Ramos (cell line): ENCODE measurements around the gene ZNF135.

Experiments used
- in situ Hi-C: fragments of 300-500 bp; cut with MboI; formaldehyde crosslinking; loops from one replicate; pipeline ENCODE4 v1.14.3; 2022; ENCODE audit warnings: low sequenced_read_pairs; ENCODE audit not compliant: unreplicated experiment

The ZNF135 gene

DNA sequence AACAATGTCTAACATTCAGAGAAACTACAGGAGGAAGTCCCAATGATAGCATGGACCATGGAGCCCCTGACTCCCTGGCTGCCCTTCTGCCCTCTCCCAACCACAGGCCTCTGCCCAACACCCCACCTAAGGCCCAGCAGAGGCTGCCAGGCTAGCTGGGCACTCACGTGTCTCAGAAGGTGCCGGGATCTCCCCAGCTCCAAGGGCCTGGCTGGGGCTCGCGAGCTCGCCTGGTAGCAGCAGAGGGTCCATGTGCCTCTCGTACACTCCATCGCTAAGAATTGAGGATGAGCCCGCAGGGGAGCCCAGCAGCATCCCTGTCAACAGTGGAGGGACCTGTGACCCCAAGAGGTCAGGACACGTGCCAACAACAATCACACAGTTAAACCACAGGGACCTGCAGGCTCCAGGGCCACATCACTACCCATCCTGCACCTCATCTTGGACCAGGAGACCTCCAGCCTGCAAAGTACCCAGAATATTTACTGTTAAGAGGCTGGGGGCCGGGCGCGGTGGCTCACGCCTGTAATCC, 29.5 kb downstream of the ZNF135 start:
- in situ Hi-C loops, result no loop called here

DNA sequence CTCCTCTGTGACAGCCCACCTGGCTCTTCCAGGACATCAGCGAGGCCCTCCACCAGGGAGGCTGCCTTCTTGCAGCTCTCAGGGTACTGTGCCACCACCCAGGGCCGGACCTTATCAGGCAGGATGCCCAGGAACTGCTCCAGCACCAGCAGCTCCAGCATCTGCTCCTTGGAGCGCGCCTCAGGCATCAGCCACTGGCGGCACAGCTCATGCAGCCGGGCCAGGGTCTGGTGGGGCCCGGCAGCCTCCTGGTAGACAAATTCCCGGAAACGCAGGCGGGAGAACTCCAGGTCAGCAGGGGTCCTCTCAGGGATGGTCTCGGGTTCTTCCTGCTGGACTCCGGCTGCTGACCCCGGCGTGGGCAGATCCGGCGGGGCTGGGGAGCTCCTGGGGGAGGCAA, 30.8 kb downstream of the ZNF135 start:
- in situ Hi-C loops, result no loop called here

DNA sequence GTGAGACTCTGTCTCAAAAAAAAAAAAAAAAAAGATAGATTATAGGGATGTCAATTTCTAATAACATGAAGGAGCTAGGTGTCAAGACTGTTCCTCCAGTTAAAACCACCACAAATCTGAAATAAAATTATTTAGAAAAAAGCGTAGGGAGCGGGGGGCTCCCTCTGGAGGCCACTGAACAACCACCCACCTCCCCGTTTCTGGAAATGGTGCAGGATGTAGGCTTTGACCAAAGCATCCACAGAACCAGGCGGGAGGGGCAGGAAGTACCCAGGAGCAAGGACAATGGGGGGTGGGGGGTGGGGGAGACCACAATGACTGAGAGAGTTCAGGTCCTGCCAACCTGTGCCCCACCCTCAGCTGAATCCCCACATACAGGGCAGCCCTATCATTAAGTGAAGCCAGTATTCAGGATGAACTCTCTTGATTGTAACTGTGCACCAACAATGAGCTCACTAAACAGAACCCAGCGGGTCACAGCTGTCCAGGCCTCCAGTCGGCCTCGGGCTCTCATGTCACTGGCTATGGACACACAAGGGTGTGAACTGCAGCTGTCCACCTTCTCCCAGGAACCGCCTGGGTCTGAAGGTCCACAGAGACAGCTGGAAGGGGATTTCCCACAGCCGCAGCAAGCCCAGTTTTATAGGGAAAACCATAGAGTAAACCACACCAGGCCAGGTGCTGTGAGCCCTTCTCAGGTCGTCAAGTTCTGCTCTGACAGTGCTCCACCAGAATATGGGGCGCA, 32.3 kb downstream of the ZNF135 start:
- in situ Hi-C loops, result no loop called here

DNA sequence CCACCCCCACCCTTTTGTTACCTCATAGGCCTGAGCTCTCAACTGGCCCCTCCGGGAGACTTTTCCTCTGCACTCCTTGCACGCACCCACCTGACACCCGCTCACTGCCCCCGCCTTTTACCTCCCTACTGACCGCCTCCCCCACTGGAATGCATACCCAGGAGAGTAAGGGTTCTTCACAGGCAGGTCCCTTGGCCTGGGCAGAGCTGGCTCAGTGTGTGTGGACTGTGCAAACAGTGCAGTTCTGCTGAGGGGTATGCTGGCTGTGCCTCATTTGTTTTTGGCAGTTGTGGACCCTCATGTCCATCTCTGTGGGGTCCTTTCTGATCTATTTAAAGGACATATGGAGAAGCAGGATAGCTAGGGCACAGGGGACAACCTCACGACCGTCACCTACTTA, 34.0 kb downstream of the ZNF135 start:
- in situ Hi-C loops, result no loop called here

DNA sequence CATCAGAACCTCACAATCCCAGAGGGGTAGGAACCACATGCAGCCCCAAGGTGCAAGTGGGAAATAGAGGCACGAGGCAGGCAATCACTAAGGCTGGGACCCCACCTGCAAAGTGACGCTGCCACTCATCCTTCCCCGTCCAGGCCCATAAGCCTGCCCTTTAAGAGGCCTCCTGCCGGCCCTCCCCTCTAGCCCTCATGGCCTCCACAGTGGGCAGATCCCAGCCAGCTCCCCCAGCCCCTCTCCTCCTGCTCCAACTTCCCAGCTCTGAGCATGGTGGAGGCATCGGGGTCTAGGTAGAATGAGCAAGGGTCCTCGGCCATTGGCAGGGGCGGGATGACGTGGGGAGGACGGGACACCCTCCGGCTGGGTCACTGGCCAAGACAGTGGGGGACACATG, 36.2 kb downstream of the ZNF135 start:
- in situ Hi-C loops, result no loop called here

DNA sequence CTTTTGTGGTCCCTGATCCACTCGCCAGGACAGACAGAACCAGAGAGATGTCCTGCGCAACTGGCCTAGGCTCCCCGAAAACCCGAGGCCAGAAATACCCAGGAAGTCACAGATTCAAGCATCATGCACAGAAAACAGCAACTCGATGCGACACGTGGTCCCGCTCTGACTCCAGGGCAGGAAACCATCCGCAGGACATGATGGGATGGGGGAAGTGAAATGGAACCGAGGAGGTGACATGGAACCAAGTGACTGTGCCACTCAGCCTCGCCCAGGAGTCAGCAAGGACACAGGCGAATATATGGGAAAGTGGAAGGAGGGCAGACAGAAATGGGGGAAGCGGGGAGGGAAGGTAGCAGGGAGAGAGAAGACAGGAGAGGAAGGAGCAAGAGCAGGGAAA, 37.8 kb downstream of the ZNF135 start:
- in situ Hi-C loops, result no loop called here

DNA sequence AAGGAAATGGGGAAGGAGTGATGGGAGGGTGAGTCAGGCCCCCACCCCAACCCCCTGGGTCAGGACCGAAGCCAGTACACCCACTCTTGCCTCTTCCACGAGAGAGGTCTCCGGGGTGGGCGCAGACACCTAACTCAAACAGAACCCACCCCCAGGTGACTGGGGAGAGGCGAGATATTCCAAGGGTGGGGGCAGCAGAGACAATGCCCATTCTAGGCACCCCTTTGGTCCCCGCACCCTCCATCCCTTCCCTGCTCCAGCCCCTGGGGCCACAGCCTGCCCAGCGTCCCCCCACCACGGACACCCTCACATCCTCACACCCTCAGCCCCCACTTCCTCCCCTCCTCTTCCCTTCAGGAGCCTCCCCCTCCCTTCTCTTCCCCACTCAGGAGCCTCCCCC, 38.3 kb downstream of the ZNF135 start:
- in situ Hi-C loops, result no loop called here

DNA sequence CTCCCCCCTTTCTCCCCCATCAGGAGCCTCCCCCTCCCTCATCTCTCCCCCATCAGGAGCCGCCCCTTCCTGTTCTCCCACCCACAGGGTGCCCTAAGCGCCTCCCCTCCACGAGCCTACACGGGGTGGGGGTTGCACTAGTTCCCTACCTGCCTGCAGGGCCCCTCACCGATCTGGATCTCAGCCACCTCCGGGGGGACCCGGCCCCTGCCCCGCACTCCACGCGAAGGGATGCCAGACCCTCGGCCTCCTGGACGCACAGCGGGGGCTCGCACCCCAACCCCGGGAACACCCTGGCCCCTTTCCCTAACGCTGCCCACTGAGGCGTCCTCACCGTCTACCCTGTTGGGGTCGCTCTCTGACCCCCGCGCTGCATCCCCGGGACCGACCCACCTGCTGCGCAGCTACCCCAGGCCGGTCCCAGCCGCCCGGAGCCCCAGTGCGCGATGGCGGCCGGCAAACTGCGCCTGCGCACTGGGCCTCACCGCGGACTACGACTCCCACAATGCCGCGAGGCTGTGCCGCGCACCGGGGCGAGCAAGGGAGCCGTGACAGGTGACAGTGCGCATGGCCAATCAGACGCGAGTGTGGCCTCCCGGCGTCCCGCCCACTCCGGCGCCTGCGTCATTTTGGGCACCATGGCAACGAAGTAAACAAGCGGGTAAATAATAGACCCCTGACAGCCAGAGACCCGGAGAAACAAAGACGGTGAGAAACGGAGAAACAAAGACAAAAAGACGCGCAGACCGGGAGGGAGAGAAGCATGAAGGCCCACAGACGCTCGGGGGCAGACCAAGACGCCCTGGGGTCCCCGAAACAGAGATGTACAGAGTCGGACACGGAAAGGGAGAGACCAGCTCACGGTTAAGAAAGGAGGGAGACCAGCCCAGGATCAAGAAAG, 38.9 kb downstream of the ZNF135 start, which contains the start of gene ZSCAN18:
ZSCAN18 (minus strand) TSS at position 451 of the 901 bp plus-strand sequence. CDS start 7,964 bp downstream, outside the sequence.
- in situ Hi-C loops, result no loop called here

DNA sequence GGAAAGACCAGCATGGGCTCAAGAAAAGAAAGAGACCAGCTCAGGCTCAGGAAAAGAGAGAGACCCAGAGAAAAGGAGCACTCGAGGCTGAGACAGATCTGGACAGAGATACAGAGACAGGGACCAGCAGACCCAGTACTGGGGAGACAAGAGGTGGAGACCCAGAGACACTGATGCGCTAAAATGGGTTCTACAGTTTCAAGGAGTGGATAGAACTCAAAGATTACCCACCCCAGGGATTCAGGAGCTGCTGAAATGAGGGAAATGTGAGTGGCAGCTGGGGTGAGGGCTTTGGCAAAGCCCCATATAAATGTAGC, 39.6 kb downstream of the ZNF135 start:
- in situ Hi-C loops, result no loop called here

DNA sequence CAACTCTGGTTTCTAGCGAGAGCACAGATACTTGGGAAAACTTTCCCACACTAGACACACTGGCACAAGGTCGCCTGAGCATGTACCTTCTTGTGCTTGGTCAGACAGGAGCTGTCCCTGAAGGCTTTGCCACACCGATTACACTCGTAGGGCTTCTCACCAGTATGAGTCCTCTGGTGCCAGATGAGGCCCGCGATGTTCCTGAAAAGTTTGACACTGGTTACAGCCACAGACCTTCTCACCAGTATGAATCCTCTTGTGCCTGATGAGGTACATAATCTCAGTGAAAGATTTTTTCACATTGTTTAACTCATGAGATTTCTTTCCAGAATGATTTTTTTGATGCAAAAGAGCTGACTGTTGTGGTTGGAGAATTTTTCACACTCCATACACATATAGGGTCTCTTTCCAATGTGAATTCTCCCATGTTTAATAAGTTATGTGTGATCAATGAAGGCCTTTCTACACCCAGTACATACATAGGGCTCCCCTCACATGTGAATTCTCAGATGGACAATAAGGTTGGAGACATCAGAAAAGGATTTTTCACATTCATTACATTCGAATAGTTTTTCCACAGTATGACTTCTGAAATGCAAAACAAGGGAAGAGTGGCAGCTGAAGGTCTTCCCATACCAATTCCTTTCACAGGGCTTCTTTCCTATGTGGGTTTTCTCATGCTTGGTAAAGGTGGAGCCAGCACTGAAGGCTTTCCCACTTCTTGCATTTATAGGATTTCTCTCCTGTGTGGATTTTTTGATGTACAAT, 48.9 kb downstream of the ZNF135 start:
- in situ Hi-C loops, result no loop called here

DNA sequence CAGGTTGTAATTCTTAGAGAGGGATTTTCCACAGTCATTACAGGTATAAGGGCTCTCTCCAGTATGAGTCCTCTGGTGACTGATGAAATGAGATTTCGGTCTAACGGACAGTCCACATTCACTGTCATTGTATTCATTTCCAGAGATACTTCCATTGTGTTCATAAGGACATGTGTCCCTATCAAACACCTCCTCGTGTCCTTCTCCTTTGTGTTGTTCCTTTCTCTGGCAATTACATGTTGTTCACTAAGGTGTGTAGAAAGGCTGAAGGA, 49.4 kb downstream of the ZNF135 start:
- in situ Hi-C loops, result no loop called here

DNA sequence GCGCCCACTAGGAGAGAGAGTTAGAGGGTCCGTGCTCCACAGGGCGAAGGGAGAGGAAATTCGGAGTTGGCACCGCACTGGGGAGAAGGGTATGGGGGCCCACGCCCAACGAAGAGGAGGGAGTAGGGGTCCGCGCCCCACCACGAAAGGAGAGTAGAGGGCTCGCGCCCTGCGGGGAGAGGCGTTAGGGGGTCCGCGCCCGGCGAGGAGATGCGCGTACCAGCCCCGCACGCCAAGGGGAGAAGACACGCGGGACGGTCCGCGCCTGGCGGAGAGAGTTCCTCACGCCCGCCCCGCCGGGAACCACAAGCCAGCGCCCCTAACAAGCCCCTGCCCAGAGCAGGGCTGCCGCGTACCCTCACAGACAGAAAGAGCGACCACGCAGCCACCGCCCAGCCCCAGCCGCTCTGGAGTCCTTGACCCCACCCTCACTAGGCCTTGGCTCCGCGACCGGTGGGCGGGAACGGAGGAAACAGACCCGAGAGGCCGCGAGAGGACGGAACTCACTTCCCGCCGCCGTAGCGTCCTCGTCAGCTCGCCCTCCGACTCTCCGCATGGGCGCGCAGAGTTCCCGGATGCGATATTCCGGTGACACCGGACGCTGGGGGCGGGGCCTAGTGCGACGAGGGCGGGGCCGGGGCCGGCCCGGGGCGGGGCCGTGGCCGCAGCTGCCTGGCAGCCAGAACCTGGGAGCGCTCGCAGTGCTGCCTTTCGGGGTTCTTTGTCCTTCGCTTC, 58.9 kb downstream of the ZNF135 start:
- in situ Hi-C loops, result no loop called here

DNA sequence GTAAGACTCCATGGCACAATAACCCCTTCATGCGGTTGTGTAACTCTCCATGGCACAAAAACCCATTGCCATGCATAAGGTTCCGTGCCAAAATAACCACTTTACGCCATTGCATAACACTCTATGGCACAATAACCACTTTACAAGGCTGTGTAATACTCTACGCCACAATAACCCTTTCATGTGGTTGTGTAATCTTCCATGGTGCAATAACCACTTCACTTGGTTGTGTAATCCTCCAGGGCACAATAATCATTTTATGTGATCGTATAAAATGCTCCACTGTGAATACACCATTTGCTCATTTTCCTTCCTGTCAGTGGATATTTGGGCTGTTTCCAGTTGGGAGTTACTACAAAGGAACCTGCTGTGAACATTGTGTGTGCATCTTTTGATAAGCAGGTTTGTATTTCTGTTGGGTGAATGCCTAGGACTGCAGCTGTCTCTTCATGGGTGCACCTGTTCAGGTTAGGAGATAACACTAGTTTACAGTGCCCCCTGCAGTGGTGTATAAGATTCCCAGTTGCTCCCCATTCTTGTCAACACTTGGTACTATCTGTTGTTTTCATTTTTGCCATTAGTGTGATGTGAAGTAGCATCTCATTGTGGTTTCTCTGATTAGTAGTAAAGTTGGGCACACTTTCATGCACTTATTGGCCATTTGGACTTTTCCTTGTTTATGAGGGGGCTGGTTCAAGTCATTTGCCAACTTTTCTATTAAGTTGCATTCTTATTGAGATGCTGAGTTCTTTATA, 60.1 kb downstream of the ZNF135 start:
- in situ Hi-C loops, result no loop called here
